ENCODE results near the gene NUMA1.
A peak's percentile ranks its signal among the peaks of the same experiment; 100 is the strongest.

NUMA1 gene

DNA sequence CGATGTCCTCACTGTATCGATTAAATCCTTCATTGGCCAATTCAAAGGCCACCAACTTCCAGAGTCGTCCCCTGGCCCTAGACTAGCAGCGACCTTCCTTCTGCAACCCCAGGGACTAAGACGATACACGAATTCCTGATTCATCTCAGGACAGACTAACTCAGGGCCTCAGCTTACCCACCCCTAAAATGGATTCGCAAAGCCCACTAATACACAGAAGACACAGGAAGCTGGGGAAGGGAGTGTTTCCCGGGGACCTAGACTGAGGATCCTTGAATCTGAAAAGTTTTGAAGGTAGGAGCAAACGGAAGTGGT lies 22.2 kb upstream of the NUMA1 start:
- Histone ChIP-seq H3K4me3 (ENCODE audit: low read depth, low read length) (peak overlapping the region; percentile 87), H3K4me1 (peaks cover 5% of the 10 kb centered on the region), H2AFZ (peak overlapping the region; percentile 86), H3K27ac (peak overlapping the region; percentile 91), H3K9me3 (ENCODE audit: control insufficient read depth, low read length) (no peaks in the 10 kb centered on the region), H3K36me3 (ENCODE audit: control insufficient read depth, insufficient read depth, low read length) (no peaks in the 10 kb centered on the region), H3K27me3 (ENCODE audit: control insufficient read depth, insufficient read depth, low read length) (no peaks in the 10 kb centered on the region), H3K4me2 (ENCODE audit: low read length) (peak overlapping the region; percentile 95), H3K79me2 (peaks cover 12% of the 10 kb centered on the region), H3K9ac (peak overlapping the region; percentile 87)
- TF ChIP-seq, protein P1, sequence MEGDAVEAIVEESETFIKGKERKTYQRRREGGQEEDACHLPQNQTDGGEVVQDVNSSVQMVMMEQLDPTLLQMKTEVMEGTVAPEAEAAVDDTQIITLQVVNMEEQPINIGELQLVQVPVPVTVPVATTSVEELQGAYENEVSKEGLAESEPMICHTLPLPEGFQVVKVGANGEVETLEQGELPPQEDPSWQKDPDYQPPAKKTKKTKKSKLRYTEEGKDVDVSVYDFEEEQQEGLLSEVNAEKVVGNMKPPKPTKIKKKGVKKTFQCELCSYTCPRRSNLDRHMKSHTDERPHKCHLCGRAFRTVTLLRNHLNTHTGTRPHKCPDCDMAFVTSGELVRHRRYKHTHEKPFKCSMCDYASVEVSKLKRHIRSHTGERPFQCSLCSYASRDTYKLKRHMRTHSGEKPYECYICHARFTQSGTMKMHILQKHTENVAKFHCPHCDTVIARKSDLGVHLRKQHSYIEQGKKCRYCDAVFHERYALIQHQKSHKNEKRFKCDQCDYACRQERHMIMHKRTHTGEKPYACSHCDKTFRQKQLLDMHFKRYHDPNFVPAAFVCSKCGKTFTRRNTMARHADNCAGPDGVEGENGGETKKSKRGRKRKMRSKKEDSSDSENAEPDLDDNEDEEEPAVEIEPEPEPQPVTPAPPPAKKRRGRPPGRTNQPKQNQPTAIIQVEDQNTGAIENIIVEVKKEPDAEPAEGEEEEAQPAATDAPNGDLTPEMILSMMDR (IDR thresholded peaks at IDR 0.05), result no peak

DNA sequence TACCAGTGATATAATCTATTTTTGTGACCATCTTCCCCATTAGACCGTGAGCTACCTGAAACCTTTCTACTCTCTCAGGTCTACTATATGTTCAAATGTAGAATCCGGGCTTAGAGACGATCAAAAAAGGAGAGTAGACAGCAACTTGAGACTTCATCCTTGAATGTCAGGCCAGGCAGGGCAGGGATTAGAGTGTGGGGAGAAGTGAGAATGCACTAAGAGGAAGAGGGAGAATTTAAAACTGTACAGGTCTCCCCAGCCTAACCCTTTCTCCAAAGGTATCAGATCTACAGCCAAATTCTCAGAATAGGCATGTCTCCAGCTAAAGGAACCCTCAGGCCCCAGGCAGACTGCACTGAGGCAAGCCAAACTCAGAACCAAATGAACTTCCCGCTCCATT lies 21.8 kb upstream of the NUMA1 start:
- TF ChIP-seq, protein P1 (IDR thresholded peaks at IDR 0.05), result no peak
- Histone ChIP-seq H3K4me2 (ENCODE audit: low read length) (peak overlapping the region; percentile 95), H3K4me1 (peaks cover 5% of the 10 kb centered on the region)

DNA sequence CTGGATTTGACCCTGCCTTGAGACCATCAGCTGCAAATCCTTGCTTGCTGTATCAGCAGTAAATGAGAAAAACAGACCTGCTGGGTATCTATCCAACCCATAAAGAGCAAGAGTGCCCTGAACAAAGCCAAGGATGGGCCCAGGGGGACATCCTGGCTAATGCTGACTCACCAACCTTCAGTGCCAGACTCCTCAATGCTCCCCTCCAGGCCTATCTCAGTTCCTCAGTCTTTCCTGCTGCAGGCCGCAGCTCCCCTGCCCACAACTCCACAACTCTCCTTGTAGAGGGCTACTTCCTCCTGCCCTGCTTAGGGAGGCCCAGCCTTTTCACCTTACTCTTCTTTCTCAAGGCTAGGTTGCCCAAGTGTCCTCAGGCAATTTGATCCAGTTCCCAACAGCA lies 20.1 kb upstream of the NUMA1 start:
- Histone ChIP-seq H3K4me2 (ENCODE audit: low read length) (no peak overlapping the region), H3K27me3 (ENCODE audit: control insufficient read depth, insufficient read depth, low read length) (no peaks in the 10 kb centered on the region), H3K4me1 (peaks cover 5% of the 10 kb centered on the region), H3K4me3 (ENCODE audit: low read depth, low read length) (no peak overlapping the region), H3K9ac (no peak overlapping the region), H3K36me3 (ENCODE audit: control insufficient read depth, insufficient read depth, low read length) (no peaks in the 10 kb centered on the region), H3K9me3 (ENCODE audit: control insufficient read depth, low read length) (no peaks in the 10 kb centered on the region), H2AFZ (no peak overlapping the region), H3K27ac (no peak overlapping the region), H3K79me2 (peaks cover 12% of the 10 kb centered on the region)
- TF ChIP-seq, protein P1 (IDR thresholded peaks at IDR 0.05), result no peak

More for the DNA sequence above, 21.8 kb upstream of the NUMA1 start:
- Histone ChIP-seq H3K9me3 (ENCODE audit: control insufficient read depth, low read length) (no peaks in the 10 kb centered on the region), H3K79me2 (peaks cover 12% of the 10 kb centered on the region), H3K27me3 (ENCODE audit: control insufficient read depth, insufficient read depth, low read length) (no peaks in the 10 kb centered on the region), H3K36me3 (ENCODE audit: control insufficient read depth, insufficient read depth, low read length) (no peaks in the 10 kb centered on the region), H2AFZ (no peak overlapping the region), H3K9ac (no peak overlapping the region), H3K27ac (peak overlapping the region; percentile 91), H3K4me3 (ENCODE audit: low read depth, low read length) (peak overlapping the region; percentile 87)

DNA sequence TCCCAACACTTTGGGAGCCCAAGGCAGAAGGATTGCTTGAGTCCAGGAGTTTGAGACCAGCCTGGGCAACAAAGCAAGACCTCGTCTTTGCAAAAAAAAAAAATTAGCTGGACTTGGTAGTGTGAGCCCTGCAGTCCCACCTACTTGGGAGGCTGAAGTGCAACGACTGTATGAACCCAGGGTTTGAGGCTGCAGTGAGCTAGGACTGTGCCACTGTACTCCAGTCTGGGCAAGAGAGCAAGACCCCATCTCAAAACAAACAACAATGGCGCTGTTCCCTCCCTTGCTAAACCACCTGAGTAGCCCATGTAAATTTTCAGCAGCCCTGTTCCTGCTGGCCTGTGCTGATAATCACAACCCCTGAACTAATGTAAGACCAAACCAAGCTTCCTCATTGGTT lies 19.7 kb upstream of the NUMA1 start:
- Histone ChIP-seq H3K36me3 (ENCODE audit: control insufficient read depth, insufficient read depth, low read length) (no peaks in the 10 kb centered on the region), H3K9ac (no peak overlapping the region)
- TF ChIP-seq, protein P1 (IDR thresholded peaks at IDR 0.05), result no peak

DNA sequence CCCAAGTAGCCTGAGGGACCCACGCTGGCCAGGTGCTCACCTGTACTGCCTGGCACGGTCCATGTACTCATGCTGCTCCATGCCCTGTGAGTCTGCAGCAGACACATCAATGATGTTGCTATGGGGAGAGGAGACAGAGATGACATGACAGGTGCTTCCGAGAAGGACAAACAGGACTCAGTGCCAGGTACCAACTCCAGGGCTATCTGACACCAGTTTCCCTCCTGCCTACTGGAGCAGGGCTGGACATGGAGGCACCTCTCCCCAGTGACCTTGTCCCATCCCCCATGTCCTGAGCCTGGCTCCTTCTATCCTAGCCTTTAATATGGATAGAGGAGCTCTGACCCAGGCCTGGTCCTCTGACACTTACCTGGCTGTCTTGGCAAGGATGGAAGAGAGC lies 18.4 kb upstream of the NUMA1 start:
- TF ChIP-seq, protein P1 (IDR thresholded peaks at IDR 0.05), result no peak
- Histone ChIP-seq H3K4me3 (ENCODE audit: low read depth, low read length) (no peak overlapping the region), H3K36me3 (ENCODE audit: control insufficient read depth, insufficient read depth, low read length) (no peaks in the 10 kb centered on the region), H3K9ac (no peak overlapping the region), H3K27me3 (ENCODE audit: control insufficient read depth, insufficient read depth, low read length) (no peaks in the 10 kb centered on the region), H3K9me3 (ENCODE audit: control insufficient read depth, low read length) (no peaks in the 10 kb centered on the region), H3K4me2 (ENCODE audit: low read length) (no peak overlapping the region), H2AFZ (no peak overlapping the region), H3K27ac (no peak overlapping the region), H3K79me2 (peaks cover 12% of the 10 kb centered on the region), H3K4me1 (peaks cover 4% of the 10 kb centered on the region)

More for the DNA sequence above, 19.7 kb upstream of the NUMA1 start:
- Histone ChIP-seq H3K4me2 (ENCODE audit: low read length) (no peak overlapping the region), H3K4me3 (ENCODE audit: low read depth, low read length) (no peak overlapping the region), H3K4me1 (peaks cover 5% of the 10 kb centered on the region), H3K27ac (no peak overlapping the region), H3K9me3 (ENCODE audit: control insufficient read depth, low read length) (no peaks in the 10 kb centered on the region), H3K27me3 (ENCODE audit: control insufficient read depth, insufficient read depth, low read length) (no peaks in the 10 kb centered on the region), H3K79me2 (peaks cover 12% of the 10 kb centered on the region), H2AFZ (no peak overlapping the region)

All from parathyroid adenoma (tissue), 2 donors.